Activated CD8-positive, alpha-beta memory T cell treated with anti-CD3 and anti-CD28 coated beads, Interleukin-2, amount 50 U/mL, for 1 hour (primary cell): ENCODE data around the gene FMO5.
"Not testable (repeated sequence)": the region's sequence is repeated elsewhere in the genome, so short reads cannot be mapped to it uniquely, and the experiment has no call there.

ENCODE experiments used
- DNase-seq: peaks from one replicate; pipeline ENCODE4 v3.0.0-alpha.2; 2020; ENCODE audit errors: extremely low read depth

Gene FMO5

GRCh38 chr1:147207192-147207591 is 17.9 kb downstream of the FMO5 start:
- DNase-seq: no peak

- DNase-seq: no peak
These were observed 21.1 kb downstream of the FMO5 start for GRCh38 chr1:147204080-147204479.

- DNase-seq: no peak
These were observed 22.6 kb downstream of the FMO5 start for GRCh38 chr1:147202576-147202975.

GRCh38 chr1:147201786-147202185 is 23.4 kb downstream of the FMO5 start:
- DNase-seq: no peak

- no peak for DNase-seq
These were observed 23.9 kb downstream of the FMO5 start for GRCh38 chr1:147201276-147201675.

GRCh38 chr1:147197324-147197723 is 27.8 kb downstream of the FMO5 start:
- not testable (repeated sequence) for DNase-seq

GRCh38 chr1:147189514-147189913 is 35.6 kb downstream of the FMO5 start:
- no peak for DNase-seq

- no peak for DNase-seq
These were observed 39.7 kb downstream of the FMO5 start for GRCh38 chr1:147185432-147185831.

- DNase-seq: no peak
These were observed 47.3 kb downstream of the FMO5 start for GRCh38 chr1:147177611-147178380.

- peak; percentile 68 for DNase-seq
These were observed 52.7 kb downstream of the FMO5 start, which contains the start of gene PRKAB2 for GRCh38 chr1:147172168-147173016. Gene PRKAB2 (minus strand): TSS chr1:147172470. CDS start chr1:147172144, 326 bp downstream.

GRCh38 chr1:147171399-147172167 is 53.6 kb downstream of the FMO5 start:
- DNase-seq: no peak

GRCh38 chr1:147169840-147170674 is 55.1 kb downstream of the FMO5 start:
- DNase-seq: no peak

GRCh38 chr1:147169171-147169570 is 56.0 kb downstream of the FMO5 start:
- no peak for DNase-seq

- no peak for DNase-seq
These were observed 56.5 kb downstream of the FMO5 start for GRCh38 chr1:147168626-147169058.

GRCh38 chr1:147167365-147167764 is 57.8 kb downstream of the FMO5 start:
- DNase-seq: no peak

GRCh38 chr1:147163019-147163418 is 62.1 kb downstream of the FMO5 start:
- DNase-seq: no peak

- DNase-seq: no peak
These were observed 63.0 kb downstream of the FMO5 start for GRCh38 chr1:147162093-147162492.

GRCh38 chr1:147157116-147157515 is 68.0 kb downstream of the FMO5 start:
- not testable (repeated sequence) for DNase-seq

- no peak for DNase-seq
These were observed 68.5 kb downstream of the FMO5 start for GRCh38 chr1:147156642-147157041.

GRCh38 chr1:147152772-147153171 is 72.4 kb downstream of the FMO5 start:
- no peak for DNase-seq

GRCh38 chr1:147151244-147151643 is 73.9 kb downstream of the FMO5 start:
- DNase-seq: no peak
